Epidermal melanocyte (primary cell): ENCODE results near the gene KLC1.

Experiments
- DNase-seq: peaks from one replicate; pipeline ENCODE4 v3.0.0; 2011; ENCODE audit warnings: low spot score; ENCODE audit not compliant: insufficient read length

Gene KLC1

GRCh38 chr14:103748534-103748857, 119.5 kb downstream of the KLC1 start:
- DNase-seq: no peak

- no peak for DNase-seq
Measured at GRCh38 chr14:103749452-103749851, 120.4 kb downstream of the KLC1 start.

DNA sequence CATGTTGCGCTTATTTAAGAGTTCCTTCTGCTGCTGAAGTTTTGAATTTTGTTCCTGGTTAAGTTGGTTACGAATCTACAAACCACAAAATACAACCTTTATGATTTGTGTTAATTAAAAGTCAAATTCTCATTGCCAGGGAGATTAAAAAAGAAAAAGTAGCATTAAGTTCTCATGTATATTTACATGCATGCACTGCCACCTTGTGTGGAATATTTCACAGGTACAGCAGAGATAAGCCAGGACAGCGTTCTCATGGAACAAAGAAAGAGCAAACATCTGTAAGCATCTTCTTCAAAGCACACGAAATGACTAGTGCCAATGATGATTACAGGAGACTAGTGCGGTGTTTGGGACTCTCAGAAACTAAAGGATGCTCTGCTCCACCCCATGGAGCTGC, 120.8 kb downstream of the KLC1 start:
- DNase-seq: no peak
